ENCODE results near the gene EBI3. TPM values are rescaled to one million over a fixed set of nuclear protein-coding genes. Genes with fewer than 3 reads are reported as not detected.

Gene EBI3
- total RNA-seq, 1 experiment from 2014 or later = 3.0 TPM

- H3K27me3 ChIP-seq (ENCODE audit: control insufficient read depth, insufficient read depth, low read length) = peaks cover 3% of the 10 kb centered on the region; the same call in 1 of the 2 replicates
- intact Hi-C loops (cut with micrococcal nuclease; ENCODE audit: unreplicated experiment) = no loop called here
- H3K27ac ChIP-seq (ENCODE audit: low read length) = no peak overlapping the region
- no peaks in the 10 kb centered on the region for H3K9me3 ChIP-seq (ENCODE audit: control insufficient read depth, insufficient read depth, low read depth, low read length)
- no TSS peak for BruUV-seq (replicated peaks)
- DNase-seq (ENCODE audit: low read depth, low spot score) (no peak), ATAC-seq (no peak)
- POLR2A ChIA-PET = no interaction called here
- in situ Hi-C loops (cut with HindIII; ENCODE audit: low pct_unique_long_range_greater_than_20kb, low sequenced_read_pairs) = no loop called here
- CTCF ChIA-PET = interaction anchor here (0.5 to 1.3 kb wide), 2 partner anchors 58 to 182 kb away, joined by 3 to 5 read pairs; no protein-coding TSS in a partner anchor
- peaks cover 3% of the 10 kb centered on the region; the same call in 1 of the 2 replicates for H3K4me1 ChIP-seq (ENCODE audit: control insufficient read depth, insufficient read depth, low read length)
- H3K4me3 ChIP-seq (ENCODE audit: low read depth in 2 of 2, low read length in 2 of 2) = no peak overlapping the region
- no peak for TF ChIP-seq REST (IDR thresholded peaks at IDR 0.05; ENCODE audit: insufficient read depth in 1 of 2, low read depth in 2 of 2, low read length in 1 of 2)
- no peak for TF ChIP-seq POLR2AphosphoS5 (IDR thresholded peaks at IDR 0.05; ENCODE audit: low read depth, low read length)
- no peak for TF ChIP-seq TCF7L2 (IDR thresholded peaks at IDR 0.05; ENCODE audit: low read depth, low read length)
- TF ChIP-seq CTCF (IDR thresholded peaks at IDR 0.05) = no peak
- no peak for TF ChIP-seq SIN3A (IDR thresholded peaks at IDR 0.05; ENCODE audit: borderline replicate concordance, insufficient read depth, low read depth, low read length)
- no peaks in the 10 kb centered on the region for H3K36me3 ChIP-seq (ENCODE audit: control insufficient read depth, insufficient read depth, low read length)
Measured at GRCh38 chr19:4198467-4199126, 30.7 kb upstream of the EBI3 start.

GRCh38 chr19:4199699-4200293 is 29.5 kb upstream of the EBI3 start:
- ATAC-seq (peak; percentile 54; the same call in 1 of the 2 replicates), DNase-seq (ENCODE audit: low read depth, low spot score) (no peak)
- intact Hi-C loops (cut with micrococcal nuclease; ENCODE audit: unreplicated experiment) (loop anchor here (10.0 kb wide), 2 partner anchors 55 to 215 kb away; partner anchors contain the start of gene EEF2), in situ Hi-C loops (cut with HindIII; ENCODE audit: low pct_unique_long_range_greater_than_20kb, low sequenced_read_pairs) (no loop called here)
- ChIA-PET CTCF (interaction anchor here (0.6 kb wide), 1 partner anchor 34 kb away, joined by 5 read pairs; no protein-coding TSS in a partner anchor), POLR2A (interaction anchor here (0.5 kb wide), 2 partner anchors 57 to 154 kb away, joined by 5 to 11 read pairs; no protein-coding TSS in a partner anchor)
- no peak overlapping the region for H3K27ac ChIP-seq (ENCODE audit: low read length)
- no TSS peak for BruUV-seq (replicated peaks)
- no peak overlapping the region for H3K4me3 ChIP-seq (ENCODE audit: low read depth in 2 of 2, low read length in 2 of 2)
- peaks cover 3% of the 10 kb centered on the region; the same call in 1 of the 2 replicates for H3K4me1 ChIP-seq (ENCODE audit: control insufficient read depth, insufficient read depth, low read length)
- no peaks in the 10 kb centered on the region for H3K36me3 ChIP-seq (ENCODE audit: control insufficient read depth, insufficient read depth, low read length)
- no peak for TF ChIP-seq TCF7L2 (IDR thresholded peaks at IDR 0.05; ENCODE audit: low read depth, low read length)
- TF ChIP-seq SIN3A (IDR thresholded peaks at IDR 0.05; ENCODE audit: borderline replicate concordance, insufficient read depth, low read depth, low read length) = no peak
- TF ChIP-seq REST (IDR thresholded peaks at IDR 0.05; ENCODE audit: insufficient read depth in 1 of 2, low read depth in 2 of 2, low read length in 1 of 2) = no peak
- no peak; the same call in 1 of the 2 replicates for TF ChIP-seq CTCF (IDR thresholded peaks at IDR 0.05)
- no peak for TF ChIP-seq POLR2AphosphoS5 (IDR thresholded peaks at IDR 0.05; ENCODE audit: low read depth, low read length)
- H3K27me3 ChIP-seq (ENCODE audit: control insufficient read depth, insufficient read depth, low read length) = peaks cover 3% of the 10 kb centered on the region; the same call in 1 of the 2 replicates
- H3K9me3 ChIP-seq (ENCODE audit: control insufficient read depth, insufficient read depth, low read depth, low read length) = no peaks in the 10 kb centered on the region

Measured in Panc1 (cell line).